H7 (cell line): ENCODE measurements around the gene LRRTM2. TPM values are rescaled to one million over a fixed set of nuclear protein-coding genes. Genes with fewer than 3 reads are reported as not detected.

Experiments used
- total RNA-seq: library from RNA; depleted of rRNA; stranded (reverse); fragments of >200 nt; shearing (Covaris generic); gene quantifications from 2 replicates; pipeline ENCODE4 v1.2.3, GENCODE V29; 2014; rRNA removed

LRRTM2 gene
- total RNA-seq, 1 experiment from 2014 or later = not detected

Other genes with a start within 250 kb of the LRRTM2 start
- gene CTNNA1, start 121.9 kb downstream of the LRRTM2 start, total RNA-seq = 352 and 397 TPM in 2 replicates